ENCODE results near the gene ARRB2.
"Not testable (repeated sequence)": the region's sequence is repeated elsewhere in the genome, so short reads cannot be mapped to it uniquely, and the experiment has no call there.

The ARRB2 gene

GRCh38 chr17:4674685-4674998 lies 35.8 kb upstream of the ARRB2 start:
- H3K4me3 ChIP-seq (ENCODE audit: low read depth in 1 of 2, low read length in 1 of 2) = no peak overlapping the region
- no peak for TF ChIP-seq CTCF (IDR thresholded peaks at IDR 0.05)
- H3K9me3 ChIP-seq = no peaks in the 10 kb centered on the region
- no peaks in the 10 kb centered on the region for H3K27me3 ChIP-seq
- no peaks in the 10 kb centered on the region for H3K4me1 ChIP-seq (ENCODE audit: control insufficient read depth in 1 of 2, insufficient read depth in 1 of 2, low read depth in 1 of 2, low read length in 1 of 2)
- peaks cover 32% of the 10 kb centered on the region for H3K36me3 ChIP-seq
- no peak overlapping the region for H3K27ac ChIP-seq

- H3K27ac ChIP-seq = no peak overlapping the region
- no peak overlapping the region for H3K4me3 ChIP-seq (ENCODE audit: low read depth in 1 of 2, low read length in 1 of 2)
- TF ChIP-seq CTCF (IDR thresholded peaks at IDR 0.05) = no peak
- H3K9me3 ChIP-seq = no peaks in the 10 kb centered on the region
- H3K36me3 ChIP-seq = peaks cover 32% of the 10 kb centered on the region
- no peaks in the 10 kb centered on the region for H3K4me1 ChIP-seq (ENCODE audit: control insufficient read depth in 1 of 2, insufficient read depth in 1 of 2, low read depth in 1 of 2, low read length in 1 of 2)
- H3K27me3 ChIP-seq = no peaks in the 10 kb centered on the region
These were observed 34.6 kb upstream of the ARRB2 start for GRCh38 chr17:4675791-4676190.

- Histone ChIP-seq H3K4me1 (ENCODE audit: control insufficient read depth in 1 of 2, insufficient read depth in 1 of 2, low read depth in 1 of 2, low read length in 1 of 2) (no peaks in the 10 kb centered on the region), H3K36me3 (peaks cover 32% of the 10 kb centered on the region), H3K27me3 (no peaks in the 10 kb centered on the region), H3K27ac (no peak overlapping the region), H3K9me3 (no peaks in the 10 kb centered on the region), H3K4me3 (ENCODE audit: low read depth in 1 of 2, low read length in 1 of 2) (no peak overlapping the region)
- TF ChIP-seq CTCF (IDR thresholded peaks at IDR 0.05) = no peak
These were observed 33.6 kb upstream of the ARRB2 start for GRCh38 chr17:4676791-4677190.

- Histone ChIP-seq H3K27me3 (no peaks in the 10 kb centered on the region), H3K36me3 (peaks cover 43% of the 10 kb centered on the region), H3K4me1 (ENCODE audit: control insufficient read depth in 1 of 2, insufficient read depth in 1 of 2, low read depth in 1 of 2, low read length in 1 of 2) (no peaks in the 10 kb centered on the region), H3K9me3 (no peaks in the 10 kb centered on the region), H3K4me3 (ENCODE audit: low read depth in 1 of 2, low read length in 1 of 2) (no peak overlapping the region), H3K27ac (no peak overlapping the region)
- TF ChIP-seq CTCF (IDR thresholded peaks at IDR 0.05) = no peak
These were observed 31.9 kb upstream of the ARRB2 start for GRCh38 chr17:4678448-4679026.

- no peaks in the 10 kb centered on the region for H3K9me3 ChIP-seq
- H3K4me3 ChIP-seq (ENCODE audit: low read depth in 1 of 2, low read length in 1 of 2) = no peak overlapping the region
- peaks cover 34% of the 10 kb centered on the region for H3K36me3 ChIP-seq
- H3K27ac ChIP-seq = no peak overlapping the region
- no peaks in the 10 kb centered on the region for H3K4me1 ChIP-seq (ENCODE audit: control insufficient read depth in 1 of 2, insufficient read depth in 1 of 2, low read depth in 1 of 2, low read length in 1 of 2)
- TF ChIP-seq CTCF (IDR thresholded peaks at IDR 0.05) = no peak
- H3K27me3 ChIP-seq = no peaks in the 10 kb centered on the region
These were observed 30.8 kb upstream of the ARRB2 start for GRCh38 chr17:4679658-4680057.

- not testable (repeated sequence) for H3K27ac ChIP-seq; H3K4me1 ChIP-seq (ENCODE audit: control insufficient read depth in 1 of 2, insufficient read depth in 1 of 2, low read depth in 1 of 2, low read length in 1 of 2); H3K9me3 ChIP-seq; H3K27me3 ChIP-seq; H3K4me3 ChIP-seq (ENCODE audit: low read depth in 1 of 2, low read length in 1 of 2)
- peaks cover 18% of the 10 kb centered on the region for H3K36me3 ChIP-seq
These were observed 26.7 kb upstream of the ARRB2 start for GRCh38 chr17:4683739-4684138.

- H3K27ac ChIP-seq, H3K27me3 ChIP-seq: not testable (repeated sequence)
These were observed 20.6 kb upstream of the ARRB2 start for GRCh38 chr17:4689872-4690271.

More at GRCh38 chr17:4689872-4690271, 20.6 kb upstream of the ARRB2 start:
- not testable (repeated sequence) for H3K36me3 ChIP-seq; H3K9me3 ChIP-seq; H3K4me1 ChIP-seq (ENCODE audit: control insufficient read depth in 1 of 2, insufficient read depth in 1 of 2, low read depth in 1 of 2, low read length in 1 of 2); H3K4me3 ChIP-seq (ENCODE audit: low read depth in 1 of 2, low read length in 1 of 2)
